Uterus (tissue), 4 donors: ENCODE data around the gene RENBP. TPM values are rescaled to one million over a fixed set of nuclear protein-coding genes. Genes with fewer than 3 reads are reported as not detected.

Experiments
- DNase-seq, 2 donors: peaks; one replicate each; pipeline ENCODE4 v3.0.0-alpha.2; 2019 to 2020
- H3K27ac ChIP-seq, 2 donors: fragments of 200-600 bp; sonication (generic); 1 replicate in 1 of 2; 2 replicates in 1 of 2; pipeline ENCODE4 v1.5.1; 2016 to 2018
- H3K27me3 ChIP-seq, 2 donors: fragments of 200-600 bp; sonication (generic); one replicate each; pipeline ENCODE4 v1.5.1; 2018 to 2019; ENCODE audit warnings: control low read depth in 1 of 2
- H3K36me3 ChIP-seq, 2 donors: fragments of 200-600 bp; sonication (generic); one replicate each; pipeline ENCODE4 v1.5.1; 2019; ENCODE audit warnings: control low read depth in 1 of 2
- H3K4me1 ChIP-seq, 2 donors: fragments of 200-600 bp; sonication (generic); one replicate each; pipeline ENCODE4 v1.5.1; 2018 to 2019; ENCODE audit warnings: control low read depth in 1 of 2
- H3K4me3 ChIP-seq, 2 donors: fragments of 200-600 bp; sonication (generic); 1 replicate in 1 of 2; 2 replicates in 1 of 2; pipeline ENCODE4 v1.5.1; 2018 to 2019; ENCODE audit warnings: mild to moderate bottlenecking in 1 of 2
- H3K9me3 ChIP-seq, 2 donors: fragments of 200-600 bp; sonication (generic); one replicate each; pipeline ENCODE4 v1.5.1; 2019; ENCODE audit warnings: control low read depth in 1 of 2
- CTCF ChIP-seq, 4 experiments: fragments of 200-600 bp in 2 of 4; fragments of 450-650 bp in 2 of 4; sonication (generic) in 2 of 4; IDR thresholded peaks; one replicate each; pipeline ENCODE4 v1.5.1; 2016 to 2019; ENCODE audit warnings: antibody characterized with exemption in 4 of 4, mild to moderate bottlenecking in 2 of 4, moderate library complexity in 1 of 4
- POLR2A ChIP-seq, 2 donors: fragments of 450-650 bp; IDR thresholded peaks; one replicate each; pipeline ENCODE4 v1.6.1; 2016; ENCODE audit warnings: antibody characterized with exemption in 2 of 2, mild to moderate bottlenecking in 1 of 2, moderate library complexity in 1 of 2
- intact Hi-C: fragments of 100-400 bp; cut with DNase I; formaldehyde crosslinking; loops from one replicate; pipeline ENCODE4 v1.15.1; 2023; ENCODE audit warnings: low total_unique reads
- total RNA-seq, 4 donors: library from RNA; depleted of rRNA in 3 of 4; stranded (reverse); fragments of >200 nt in 3 of 4; gene quantifications; one replicate each; pipeline versions ENCODE4 v1.1.0 to v1.2.4, GENCODE V29; 2014 to 2023
- donor health status: DM: yes; HTN: yes; CAD: no.

Gene RENBP
- total RNA-seq, 4 donors from 2014 or later = 0.77 to 5.9 (median 2.6) TPM

GRCh38 chrX:153963546-153963945 lies 19.1 kb upstream of the RENBP start:
- H3K36me3 ChIP-seq = no peaks in the 10 kb centered on the region
- no peaks in the 10 kb centered on the region for H3K27me3 ChIP-seq
- TF ChIP-seq CTCF (IDR thresholded peaks at IDR 0.05) (no peak), POLR2A (IDR thresholded peaks at IDR 0.05) (no peak)
- no peaks in the 10 kb centered on the region for H3K4me1 ChIP-seq
- H3K27ac ChIP-seq = no peak overlapping the region
- DNase-seq = no peak
- intact Hi-C loops = no loop called here
- no peaks in the 10 kb centered on the region for H3K9me3 ChIP-seq
- no peak overlapping the region for H3K4me3 ChIP-seq

- no peaks in the 10 kb centered on the region for H3K4me1 ChIP-seq
- H3K36me3 ChIP-seq = no peaks in the 10 kb centered on the region
- TF ChIP-seq POLR2A (IDR thresholded peaks at IDR 0.05) = no peak
- TF ChIP-seq CTCF (IDR thresholded peaks at IDR 0.05) = no peak
- no peak for DNase-seq
- no peaks in the 10 kb centered on the region for H3K9me3 ChIP-seq
- no peaks in the 10 kb centered on the region for H3K27me3 ChIP-seq
- no peak overlapping the region for H3K4me3 ChIP-seq
- H3K27ac ChIP-seq = no peak overlapping the region
- intact Hi-C loops = no loop called here
These were observed 16.8 kb upstream of the RENBP start for GRCh38 chrX:153961292-153961691.

- TF ChIP-seq CTCF (IDR thresholded peaks at IDR 0.05) (no peak), POLR2A (IDR thresholded peaks at IDR 0.05) (no peak)
- Histone ChIP-seq H3K27me3 (no peaks in the 10 kb centered on the region), H3K4me1 (no peaks in the 10 kb centered on the region), H3K4me3 (no peak overlapping the region), H3K36me3 (no peaks in the 10 kb centered on the region), H3K9me3 (no peaks in the 10 kb centered on the region), H3K27ac (no peak overlapping the region)
- intact Hi-C loops = no loop called here
- DNase-seq = no peak
These were observed 16.3 kb upstream of the RENBP start for GRCh38 chrX:153960786-153961185.

- H3K27ac ChIP-seq = no peak overlapping the region
- H3K27me3 ChIP-seq = no peaks in the 10 kb centered on the region
- DNase-seq = no peak
- no peak overlapping the region for H3K4me3 ChIP-seq
- intact Hi-C loops = no loop called here
- no peaks in the 10 kb centered on the region for H3K4me1 ChIP-seq
- TF ChIP-seq POLR2A (IDR thresholded peaks at IDR 0.05) = no peak
- no peaks in the 10 kb centered on the region for H3K36me3 ChIP-seq
- no peaks in the 10 kb centered on the region for H3K9me3 ChIP-seq
These were observed 15.6 kb upstream of the RENBP start for GRCh38 chrX:153960077-153960476.

GRCh38 chrX:153959649-153960048 lies 15.2 kb upstream of the RENBP start:
- H3K9me3 ChIP-seq = no peaks in the 10 kb centered on the region
- no peaks in the 10 kb centered on the region for H3K4me1 ChIP-seq
- intact Hi-C loops = no loop called here
- no peak for TF ChIP-seq POLR2A (IDR thresholded peaks at IDR 0.05)
- no peak for TF ChIP-seq CTCF (IDR thresholded peaks at IDR 0.05)
- no peak overlapping the region for H3K27ac ChIP-seq
- no peak overlapping the region for H3K4me3 ChIP-seq
- H3K27me3 ChIP-seq = no peaks in the 10 kb centered on the region
- H3K36me3 ChIP-seq = no peaks in the 10 kb centered on the region
- no peak for DNase-seq

GRCh38 chrX:153958605-153959004 lies 14.2 kb upstream of the RENBP start:
- H3K4me3 ChIP-seq = no peak overlapping the region
- H3K27ac ChIP-seq = no peak overlapping the region
- H3K4me1 ChIP-seq = no peaks in the 10 kb centered on the region
- no peaks in the 10 kb centered on the region for H3K36me3 ChIP-seq
- DNase-seq = no peak
- no peaks in the 10 kb centered on the region for H3K27me3 ChIP-seq
- TF ChIP-seq POLR2A (IDR thresholded peaks at IDR 0.05) (no peak), CTCF (IDR thresholded peaks at IDR 0.05) (no peak)
- H3K9me3 ChIP-seq = no peaks in the 10 kb centered on the region
- intact Hi-C loops = no loop called here
